GM18873 (cell line): Measurements from ENCODE around the gene NUBPL.

Experiments used
- ATAC-seq: cut with Tn5 transposase; IDR thresholded peaks from one replicate; pipeline ENCODE4 v1.9.1; 2021; ENCODE audit warnings: mild to moderate bottlenecking, moderate library complexity, moderate number of reproducible peaks; ENCODE audit not compliant: unreplicated experiment, low FRiP score

The NUBPL gene

GRCh38 chr14:31561155-31561846, at the start of gene NUBPL:
Gene NUBPL (plus strand): TSS chr14:31561404. CDS start chr14:31561440, 36 bp downstream.
- ATAC-seq, result peak; percentile 95

GRCh38 chr14:31527087-31527486, 34.1 kb upstream of the NUBPL start:
- ATAC-seq, result no peak

- ATAC-seq, result no peak
Observed at GRCh38 chr14:31527546-31527945, 33.7 kb upstream of the NUBPL start.

GRCh38 chr14:31529053-31529452, 32.2 kb upstream of the NUBPL start:
- ATAC-seq, result no peak

GRCh38 chr14:31530136-31530535, 31.1 kb upstream of the NUBPL start:
- no peak for ATAC-seq

- no peak for ATAC-seq
Observed at GRCh38 chr14:31536201-31536960, 24.8 kb upstream of the NUBPL start.

- ATAC-seq, result no peak
Observed at GRCh38 chr14:31541702-31542101, 19.5 kb upstream of the NUBPL start.

GRCh38 chr14:31543969-31544799, 17.0 kb upstream of the NUBPL start:
- ATAC-seq, result no peak

- ATAC-seq, result no peak
Observed at GRCh38 chr14:31544816-31545215, 16.4 kb upstream of the NUBPL start.

GRCh38 chr14:31545328-31545727, 15.9 kb upstream of the NUBPL start:
- no peak for ATAC-seq

GRCh38 chr14:31549817-31550216, 11.4 kb upstream of the NUBPL start:
- ATAC-seq, result no peak

GRCh38 chr14:31550589-31550988, 10.6 kb upstream of the NUBPL start:
- ATAC-seq, result no peak

- ATAC-seq, result no peak
Observed at GRCh38 chr14:31556191-31556590, 5.0 kb upstream of the NUBPL start.

- no peak for ATAC-seq
Observed at GRCh38 chr14:31559939-31560338, 1.3 kb upstream of the NUBPL start.

- peak; percentile 12 for ATAC-seq
Observed at GRCh38 chr14:31560759-31561154, 447 bp upstream of the NUBPL start.

- no peak for ATAC-seq
Observed at GRCh38 chr14:31564194-31564593, 3.0 kb downstream of the NUBPL start.

GRCh38 chr14:31566456-31566855, 5.3 kb downstream of the NUBPL start:
- ATAC-seq, result no peak

GRCh38 chr14:31567655-31568054, 6.5 kb downstream of the NUBPL start:
- ATAC-seq, result no peak

- no peak for ATAC-seq
Observed at GRCh38 chr14:31568161-31568560, 7.0 kb downstream of the NUBPL start.

- ATAC-seq, result no peak
Observed at GRCh38 chr14:31568671-31569070, 7.5 kb downstream of the NUBPL start.

GRCh38 chr14:31572955-31573354, 11.8 kb downstream of the NUBPL start:
- ATAC-seq, result no peak
